H7 (cell line): Measurements from ENCODE around the gene YPEL5. TPM values are rescaled to one million over a fixed set of nuclear protein-coding genes. Genes with fewer than 3 reads are reported as not detected.

Experiments used
- DNase-seq: peaks from one replicate; pipeline ENCODE4 v3.0.0; 2012
- H3K27me3 ChIP-seq: 2 replicates; pipeline ENCODE4 v1.6.0; 2011; ENCODE audit warnings: mild to moderate bottlenecking, low read length; ENCODE audit not compliant: control insufficient read depth, insufficient read depth
- H3K36me3 ChIP-seq: replicated peaks from 2 replicates; pipeline ENCODE4 v1.5.1; 2011; ENCODE audit warnings: low read length; ENCODE audit not compliant: control insufficient read depth, insufficient read depth
- H3K4me3 ChIP-seq: 2 replicates; pipeline ENCODE4 v1.5.1; 2011; ENCODE audit warnings: low read depth, mild to moderate bottlenecking, control low read depth, low read length, moderate library complexity; ENCODE audit not compliant: insufficient read depth
- total RNA-seq: library from RNA; depleted of rRNA; stranded (reverse); fragments of >200 nt; shearing (Covaris generic); gene quantifications from 2 replicates; pipeline ENCODE4 v1.2.3, GENCODE V29; 2014; rRNA removed

Gene YPEL5
- total RNA-seq, 1 experiment from 2014 or later: 28.7 TPM

GRCh38 chr2:30193104-30193681, 46.4 kb downstream of the YPEL5 start:
- DNase-seq: no peak
- Histone ChIP-seq H3K36me3 (no peaks in the 10 kb centered on the region), H3K27me3 (no peaks in the 10 kb centered on the region; the same call in 1 of the 2 replicates), H3K4me3 (no peak overlapping the region)

DNA sequence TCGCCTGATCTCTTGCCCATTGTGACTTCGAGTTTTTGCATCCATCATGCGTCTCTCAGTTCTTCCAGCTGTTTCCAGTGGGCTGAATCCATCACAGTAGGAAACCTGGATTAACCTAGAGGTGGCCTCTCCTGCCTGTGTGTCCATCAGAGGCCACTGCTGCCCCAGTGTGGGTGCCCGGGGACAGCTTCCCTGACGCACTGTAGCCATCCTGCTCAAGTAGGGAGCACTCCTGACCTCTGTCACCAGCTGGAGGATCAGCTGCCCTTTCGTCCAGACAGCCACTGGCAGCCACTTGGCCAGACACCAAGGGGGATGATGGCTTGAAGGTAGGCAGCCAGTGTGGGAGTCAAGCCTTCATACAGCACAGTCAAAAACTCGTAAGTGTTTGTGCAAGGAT, 47.6 kb downstream of the YPEL5 start:
- Histone ChIP-seq H3K27me3 (no peaks in the 10 kb centered on the region; the same call in 1 of the 2 replicates), H3K36me3 (no peaks in the 10 kb centered on the region), H3K4me3 (no peak overlapping the region)
- no peak for DNase-seq

GRCh38 chr2:30195016-30195415, 48.2 kb downstream of the YPEL5 start:
- Histone ChIP-seq H3K27me3 (no peaks in the 10 kb centered on the region; the same call in 1 of the 2 replicates), H3K4me3 (no peak overlapping the region), H3K36me3 (no peaks in the 10 kb centered on the region)
- DNase-seq: no peak

- Histone ChIP-seq H3K36me3 (no peaks in the 10 kb centered on the region), H3K27me3 (no peaks in the 10 kb centered on the region; the same call in 1 of the 2 replicates), H3K4me3 (no peak overlapping the region)
- peak; percentile 31 for DNase-seq
Measured at GRCh38 chr2:30197570-30198192, 50.9 kb downstream of the YPEL5 start.

DNA sequence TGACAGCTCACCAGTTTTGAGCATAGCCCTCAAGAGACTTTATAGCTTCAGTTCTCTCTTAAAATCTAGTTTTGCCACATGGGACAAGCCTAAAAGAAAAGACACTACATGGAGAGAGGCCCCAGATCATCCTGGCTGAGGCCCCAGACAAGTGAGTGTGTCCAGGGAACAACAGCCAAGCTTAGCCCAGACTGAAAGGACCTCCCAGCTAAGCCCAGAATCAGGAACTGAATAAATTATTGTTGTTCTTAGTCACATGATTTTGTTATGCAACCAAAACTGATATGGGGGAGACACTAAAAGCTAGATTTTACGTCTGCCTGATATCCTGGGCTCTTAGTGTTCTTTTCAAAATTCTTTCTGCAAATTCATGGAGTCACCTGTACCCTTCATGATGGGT, 55.2 kb downstream of the YPEL5 start:
- no peak for DNase-seq
- H3K4me3 ChIP-seq: no peak overlapping the region
- H3K36me3 ChIP-seq: no peaks in the 10 kb centered on the region
- H3K27me3 ChIP-seq: no peaks in the 10 kb centered on the region

GRCh38 chr2:30203156-30203555, 56.3 kb downstream of the YPEL5 start:
- no peak overlapping the region for H3K4me3 ChIP-seq
- no peaks in the 10 kb centered on the region for H3K27me3 ChIP-seq
- no peak for DNase-seq
- no peaks in the 10 kb centered on the region for H3K36me3 ChIP-seq

GRCh38 chr2:30204281-30204680, 57.5 kb downstream of the YPEL5 start:
- H3K4me3 ChIP-seq: no peak overlapping the region
- no peak for DNase-seq
- H3K27me3 ChIP-seq: no peaks in the 10 kb centered on the region
- no peaks in the 10 kb centered on the region for H3K36me3 ChIP-seq

DNA sequence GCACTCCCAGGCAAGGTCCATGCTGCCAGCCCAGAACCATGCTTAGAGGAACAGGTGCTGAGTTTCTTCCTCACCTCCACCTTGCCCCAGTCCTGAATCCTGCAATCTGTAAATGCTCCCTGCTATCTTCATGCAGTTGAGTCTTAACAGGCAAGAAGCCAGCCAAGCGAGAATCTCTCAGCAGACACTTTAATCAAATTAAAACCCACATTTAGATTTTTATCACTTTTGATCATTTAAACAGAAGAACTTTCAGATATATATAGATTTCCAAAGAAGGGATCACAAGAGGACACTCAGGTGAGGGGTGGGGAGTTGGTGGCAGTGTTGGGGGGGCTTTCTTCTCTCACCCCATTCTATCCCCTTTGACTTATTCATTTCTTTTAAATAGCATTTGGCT, 58.6 kb downstream of the YPEL5 start:
- DNase-seq: no peak
- no peak overlapping the region for H3K4me3 ChIP-seq
- H3K36me3 ChIP-seq: no peaks in the 10 kb centered on the region
- H3K27me3 ChIP-seq: no peaks in the 10 kb centered on the region

- DNase-seq: no peak
- H3K4me3 ChIP-seq: no peak overlapping the region
Measured at GRCh38 chr2:30206461-30207430, 59.9 kb downstream of the YPEL5 start.

DNA sequence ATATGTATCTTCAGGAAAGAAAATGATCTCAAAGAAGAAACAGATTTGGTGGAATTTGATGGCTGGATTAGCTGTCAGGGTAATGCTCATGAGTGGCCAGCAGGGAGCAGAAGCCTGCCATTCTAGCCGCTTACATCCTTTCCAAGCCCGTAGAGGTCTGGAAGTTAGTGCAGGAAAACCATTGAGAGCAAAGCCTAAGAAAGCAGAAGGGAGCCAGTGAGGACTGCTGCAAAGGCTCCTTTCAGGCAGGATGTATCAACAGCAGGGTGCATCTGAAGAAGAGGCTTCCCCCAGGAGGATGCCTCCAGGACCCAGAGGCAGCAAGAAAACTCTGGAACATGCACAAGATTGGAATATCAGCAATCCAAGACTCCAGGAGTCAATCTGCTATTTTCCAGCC, 61.6 kb downstream of the YPEL5 start:
- Histone ChIP-seq H3K4me3 (no peak overlapping the region), H3K27me3 (no peaks in the 10 kb centered on the region), H3K36me3 (no peaks in the 10 kb centered on the region)
- DNase-seq: peak; percentile 75

More at GRCh38 chr2:30206461-30207430, 59.9 kb downstream of the YPEL5 start:
- Histone ChIP-seq H3K36me3 (no peaks in the 10 kb centered on the region), H3K27me3 (no peaks in the 10 kb centered on the region)

GRCh38 chr2:30209227-30209626, 62.4 kb downstream of the YPEL5 start:
- Histone ChIP-seq H3K4me3 (no peak overlapping the region), H3K27me3 (no peaks in the 10 kb centered on the region), H3K36me3 (no peaks in the 10 kb centered on the region)
- DNase-seq: no peak

Other genes with a start within 250 kb of the YPEL5 start
- gene ALK, start 225.4 kb upstream of the YPEL5 start, total RNA-seq: 0.15 and 0.21 TPM in 2 replicates
- gene LBH, start 84.5 kb downstream of the YPEL5 start, total RNA-seq: 90.7 and 93.3 TPM in 2 replicates